DMS79 treated with DMSO at 0.1 percent for 48 hours (cell line): ENCODE measurements around the gene ITPK1.

Source experiments
- DNase-seq: peaks from one replicate; lab custom pipeline; 2025; lab: John Stamatoyannopoulos, UW

The ITPK1 gene

GRCh38 chr14:92990456-92991430 lies 125.0 kb downstream of the ITPK1 start:
- DNase-seq = no peak

- no peak for DNase-seq
Measured at GRCh38 chr14:92988786-92989755, 126.7 kb downstream of the ITPK1 start.

GRCh38 chr14:92987713-92988510 lies 127.8 kb downstream of the ITPK1 start:
- no peak for DNase-seq

- DNase-seq = no peak
Measured at GRCh38 chr14:92987148-92987570, 128.6 kb downstream of the ITPK1 start.

- DNase-seq = no peak
Measured at GRCh38 chr14:92986254-92987147, 129.2 kb downstream of the ITPK1 start.

GRCh38 chr14:92985521-92985920 lies 130.2 kb downstream of the ITPK1 start:
- DNase-seq = no peak

- DNase-seq = no peak
Measured at GRCh38 chr14:92984896-92985295, 130.8 kb downstream of the ITPK1 start.

GRCh38 chr14:92984082-92984788 lies 131.5 kb downstream of the ITPK1 start:
- DNase-seq = no peak

- no peak for DNase-seq
Measured at GRCh38 chr14:92982956-92983355, 132.8 kb downstream of the ITPK1 start.

- no peak for DNase-seq
Measured at GRCh38 chr14:92981726-92982125, 134.0 kb downstream of the ITPK1 start.

- no peak for DNase-seq
Measured at GRCh38 chr14:92980866-92981265, 134.9 kb downstream of the ITPK1 start.

- no peak for DNase-seq
Measured at GRCh38 chr14:92978229-92979021, 137.3 kb downstream of the ITPK1 start.

GRCh38 chr14:92976268-92976667 lies 139.5 kb downstream of the ITPK1 start:
- DNase-seq = no peak

GRCh38 chr14:92974541-92975345 lies 141.0 kb downstream of the ITPK1 start:
- DNase-seq = no peak

- no peak for DNase-seq
Measured at GRCh38 chr14:92973798-92974372, 141.8 kb downstream of the ITPK1 start.

- peak; percentile 44 for DNase-seq
Measured at GRCh38 chr14:92973261-92973797, 142.4 kb downstream of the ITPK1 start.

- DNase-seq = no peak
Measured at GRCh38 chr14:92971601-92972180, 144.0 kb downstream of the ITPK1 start.
